Spinal cord (tissue), 10 donors: ENCODE results near the gene RRP8. TPM values are rescaled to one million over a fixed set of nuclear protein-coding genes. Genes with fewer than 3 reads are reported as not detected.

ENCODE experiments used
- DNase-seq, 6 donors: peaks; one replicate each; pipeline versions ENCODE4 v3.0.0 to v3.0.0-alpha.2; 2013 to 2015; ENCODE audit warnings: low spot score in 6 of 6, low read depth in 4 of 6
- H3K27ac ChIP-seq: one replicate; pipeline ENCODE4 v1.5.1; 2013; ENCODE audit warnings: low read depth, low read length, control low read depth
- H3K27me3 ChIP-seq: one replicate; pipeline ENCODE4 v1.6.1; 2013; ENCODE audit warnings: low read length; ENCODE audit not compliant: control insufficient read depth, insufficient read depth
- H3K36me3 ChIP-seq: one replicate; pipeline ENCODE4 v1.6.1; 2013; ENCODE audit warnings: low read length; ENCODE audit not compliant: control insufficient read depth, insufficient read depth
- H3K4me1 ChIP-seq: one replicate; pipeline ENCODE4 v1.6.1; 2013; ENCODE audit warnings: low read length; ENCODE audit not compliant: control insufficient read depth, insufficient read depth
- H3K4me3 ChIP-seq: one replicate; pipeline ENCODE4 v1.5.1; 2013; ENCODE audit warnings: low read depth, low read length, control low read depth
- H3K9me3 ChIP-seq: one replicate; pipeline ENCODE4 v1.6.1; 2013; ENCODE audit warnings: low read length; ENCODE audit not compliant: control insufficient read depth, insufficient read depth
- WGBS: methylation state at CpG from one replicate; pipeline ENCODE4 v1.1.5; 2013; ENCODE audit warnings: missing lambda C conversion rate; ENCODE audit not compliant: insufficient coverage; 5-methylcytosine and 5-hydroxymethylcytosine counted together
- polyA plus RNA-seq, 2 donors: library from polyadenylated mRNA; unstranded; fragments of 120-200 nt; gene quantifications; one replicate each; pipeline ENCODE4 v1.2.1, GENCODE V29; 2013; ENCODE audit not compliant: insufficient read length in 2 of 2
- total RNA-seq, 2 donors: library from RNA; depleted of rRNA in 1 of 2; stranded (reverse); fragments of 120-200 nt in 1 of 2; fragments of >200 nt in 1 of 2; gene quantifications; one replicate each; pipeline versions ENCODE4 v1.2.3 to v1.2.4, GENCODE V29; 2013 to 2014
- donor health status: healthy.

RRP8 gene
- total and polyA plus RNA-seq, 4 donors = 11.6 to 24.5 (median 17.0) TPM

DNA sequence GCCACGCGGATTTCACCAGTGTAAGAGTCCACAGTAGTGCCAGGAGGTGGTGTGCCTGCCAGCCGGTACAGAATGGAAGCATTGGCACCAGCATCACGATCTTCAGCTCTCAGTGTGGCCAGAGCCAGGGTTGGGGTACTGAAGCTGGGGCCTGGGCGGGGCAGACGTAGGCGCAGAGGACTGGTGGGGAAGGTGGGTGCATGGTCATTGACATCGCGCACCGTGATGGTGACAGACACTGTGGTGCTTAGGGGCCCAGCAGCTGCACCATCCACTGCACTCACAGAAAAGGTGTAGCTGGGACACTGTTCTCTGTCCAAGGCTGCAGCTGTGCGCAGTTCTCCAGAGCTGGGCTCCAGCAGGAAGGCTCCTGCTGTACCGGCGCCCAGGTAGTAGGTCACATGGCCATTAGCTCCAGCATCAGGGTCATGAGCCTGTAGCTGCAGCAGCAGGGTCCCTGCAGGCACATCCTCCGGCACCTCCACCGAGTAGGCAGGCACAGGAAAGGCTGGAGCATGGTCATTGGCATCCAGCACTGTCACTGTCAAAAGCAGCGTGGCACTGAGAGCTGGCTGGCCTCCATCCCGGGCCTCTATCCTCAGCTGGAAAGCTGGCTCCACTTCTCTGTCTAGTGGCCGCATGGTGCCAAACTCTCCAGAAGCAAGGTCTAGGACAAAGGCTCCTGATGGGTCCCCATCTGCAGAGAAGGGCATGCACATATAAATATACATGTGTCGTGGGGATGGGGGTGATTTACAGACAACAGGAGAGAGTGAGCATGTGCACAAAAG lies 23.8 kb upstream of the RRP8 start:
- H3K4me3 ChIP-seq = no peak overlapping the region
- 75% methylated on average over 19 of the region's 19 CpGs for WGBS
- peaks cover 93% of the 10 kb centered on the region for H3K36me3 ChIP-seq
- peak in 3 of 6 donors; percentile 31 to 72 (median 56) for DNase-seq
- H3K4me1 ChIP-seq = peaks cover 5% of the 10 kb centered on the region
- no peaks in the 10 kb centered on the region for H3K27me3 ChIP-seq
- H3K27ac ChIP-seq = no peak overlapping the region
- H3K9me3 ChIP-seq = no peaks in the 10 kb centered on the region

- 95% methylated on average over 17 of the region's 17 CpGs for WGBS
- DNase-seq = no peak
- Histone ChIP-seq H3K4me1 (peaks cover 5% of the 10 kb centered on the region), H3K27me3 (no peaks in the 10 kb centered on the region), H3K36me3 (peaks cover 89% of the 10 kb centered on the region), H3K9me3 (no peaks in the 10 kb centered on the region), H3K4me3 (no peak overlapping the region), H3K27ac (no peak overlapping the region)
Measured at GRCh38 chr11:6625832-6626420, 22.5 kb upstream of the RRP8 start.

DNA sequence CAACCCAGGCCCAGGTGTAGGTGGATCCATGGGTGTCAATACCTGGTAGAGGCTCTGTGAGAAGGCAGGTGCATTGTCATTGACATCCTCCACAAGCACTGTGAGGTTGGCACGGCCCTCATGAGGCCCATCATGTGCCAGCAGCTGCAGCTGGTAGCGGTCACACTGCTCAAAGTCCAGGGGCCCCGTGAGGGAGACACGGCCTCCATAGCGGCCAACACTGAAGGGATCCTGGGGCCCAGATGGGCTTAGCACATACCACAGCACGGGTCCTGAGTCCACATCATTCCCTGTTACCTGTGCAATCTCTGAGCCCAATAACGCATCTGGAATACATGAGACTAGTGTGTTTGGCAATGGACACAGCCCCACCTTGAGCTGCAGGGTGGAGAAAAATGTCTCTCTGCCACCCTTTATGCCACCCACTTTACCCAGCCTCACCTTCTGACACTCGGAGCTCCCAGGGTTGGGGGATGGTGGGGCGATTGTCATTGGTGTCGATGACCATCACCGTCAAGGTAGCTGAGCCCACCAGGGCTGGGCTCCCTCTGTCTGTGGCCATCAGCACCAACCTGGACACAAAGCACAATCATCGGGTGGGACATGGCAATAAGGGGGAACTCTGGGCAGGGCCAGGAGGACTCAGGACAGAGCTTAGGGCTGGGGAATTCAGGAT lies 21.9 kb upstream of the RRP8 start:
- no peak for DNase-seq
- H3K27me3 ChIP-seq = no peaks in the 10 kb centered on the region
- WGBS = 92% methylated on average over 11 of the region's 12 CpGs
- H3K27ac ChIP-seq = no peak overlapping the region
- H3K9me3 ChIP-seq = no peaks in the 10 kb centered on the region
- no peak overlapping the region for H3K4me3 ChIP-seq
- H3K36me3 ChIP-seq = peaks cover 83% of the 10 kb centered on the region
- peaks cover 5% of the 10 kb centered on the region for H3K4me1 ChIP-seq

DNA sequence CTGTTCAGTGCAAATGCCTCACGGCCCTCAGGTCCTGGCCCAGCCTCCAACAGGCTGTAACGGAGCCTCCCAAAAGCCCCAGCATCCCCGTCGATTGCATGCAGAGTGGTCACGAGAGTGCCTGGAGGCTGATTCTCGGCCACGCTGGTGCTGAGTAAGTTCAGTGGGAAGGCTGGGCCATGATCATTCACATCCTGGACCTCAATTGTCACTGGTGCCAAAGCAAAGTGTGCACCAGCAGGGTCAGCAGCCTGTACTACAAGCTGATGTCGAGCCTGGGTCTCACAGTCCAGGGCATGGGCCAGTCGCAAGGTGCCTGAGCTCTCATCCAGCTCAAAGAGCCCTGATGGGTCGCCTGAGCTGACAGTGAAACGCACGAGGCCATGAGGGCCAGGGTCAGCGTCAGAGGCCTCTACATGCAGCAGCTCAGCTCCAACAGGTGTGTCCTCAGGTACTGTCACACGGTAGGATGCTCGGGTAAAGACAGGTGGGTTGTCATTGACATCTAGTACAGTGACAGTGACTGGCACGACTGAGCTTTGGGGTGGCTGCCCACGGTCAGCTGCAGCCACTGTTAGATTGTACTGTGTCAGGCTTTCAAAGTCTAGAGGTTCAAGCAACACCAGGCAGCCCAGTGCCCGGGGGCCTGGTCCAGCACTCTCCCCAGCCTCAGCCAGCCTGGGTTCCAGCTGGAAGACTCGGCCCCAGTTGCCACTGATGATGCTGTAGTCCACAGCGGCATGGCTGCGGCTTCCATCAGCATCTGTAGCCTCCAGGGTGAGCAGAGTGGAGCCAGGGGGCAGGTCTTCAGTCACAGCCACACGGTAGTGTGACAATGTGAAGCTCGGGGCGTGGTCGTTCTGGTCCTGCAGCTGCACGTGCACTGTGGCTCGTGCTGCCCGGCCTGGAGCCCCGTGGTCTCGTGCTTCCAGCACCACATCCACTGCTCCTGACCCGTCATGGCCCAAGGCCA lies 20.3 kb upstream of the RRP8 start:
- no peaks in the 10 kb centered on the region for H3K9me3 ChIP-seq
- H3K36me3 ChIP-seq = peaks cover 67% of the 10 kb centered on the region
- H3K27me3 ChIP-seq = no peaks in the 10 kb centered on the region
- no peak overlapping the region for H3K27ac ChIP-seq
- no peak for DNase-seq
- no peak overlapping the region for H3K4me3 ChIP-seq
- H3K4me1 ChIP-seq = peaks cover 13% of the 10 kb centered on the region
- WGBS = 88% methylated on average over 30 of the region's 31 CpGs

DNA sequence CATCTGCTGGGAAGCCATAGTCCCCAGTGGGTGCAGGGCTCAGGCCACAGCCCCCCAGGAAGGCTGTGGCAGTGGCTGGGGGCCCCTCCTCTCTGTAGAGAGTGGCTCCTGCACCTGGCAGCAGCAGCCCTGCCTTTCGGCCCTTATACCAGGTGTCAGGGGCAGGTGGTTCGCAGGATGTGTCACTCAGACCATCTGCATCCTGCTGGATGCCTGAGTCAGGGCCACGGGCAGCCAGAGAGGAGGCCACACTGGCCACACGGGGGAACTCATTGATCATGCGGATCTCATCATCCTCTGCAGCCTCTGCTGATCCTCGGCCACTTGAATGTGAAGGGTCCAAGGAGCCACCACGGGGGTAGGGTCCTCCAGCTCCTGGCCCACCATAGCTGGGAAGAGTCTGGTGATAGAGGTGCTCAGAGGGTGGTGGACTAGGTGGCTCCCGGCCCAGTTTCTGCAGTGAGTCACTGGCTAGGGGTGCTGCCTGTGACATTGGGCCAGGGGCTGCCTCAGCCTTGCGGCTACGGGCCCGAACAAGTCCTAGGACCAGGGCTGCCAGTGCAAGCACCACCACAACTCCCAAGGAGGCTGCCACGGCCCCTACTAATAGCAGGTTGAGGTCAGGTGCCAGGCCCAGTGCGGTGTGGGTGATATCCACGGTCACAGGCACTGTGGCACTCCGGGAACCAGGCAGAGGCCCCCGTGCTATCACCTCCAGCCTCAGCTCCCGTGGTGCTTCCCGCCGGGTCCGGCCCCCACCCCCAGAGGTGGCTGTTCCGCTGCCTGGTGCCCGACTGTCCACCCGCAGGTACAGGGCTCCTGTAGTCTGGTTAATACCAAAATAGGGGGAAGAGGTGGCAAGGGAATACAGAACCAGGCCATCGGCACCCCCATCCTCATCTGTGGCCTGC lies 19.1 kb upstream of the RRP8 start:
- 91% methylated on average over 19 of the region's 24 CpGs for WGBS
- Histone ChIP-seq H3K4me3 (no peak overlapping the region), H3K36me3 (peaks cover 60% of the 10 kb centered on the region), H3K9me3 (no peaks in the 10 kb centered on the region), H3K4me1 (peaks cover 22% of the 10 kb centered on the region), H3K27me3 (no peaks in the 10 kb centered on the region), H3K27ac (no peak overlapping the region)
- DNase-seq = no peak

DNA sequence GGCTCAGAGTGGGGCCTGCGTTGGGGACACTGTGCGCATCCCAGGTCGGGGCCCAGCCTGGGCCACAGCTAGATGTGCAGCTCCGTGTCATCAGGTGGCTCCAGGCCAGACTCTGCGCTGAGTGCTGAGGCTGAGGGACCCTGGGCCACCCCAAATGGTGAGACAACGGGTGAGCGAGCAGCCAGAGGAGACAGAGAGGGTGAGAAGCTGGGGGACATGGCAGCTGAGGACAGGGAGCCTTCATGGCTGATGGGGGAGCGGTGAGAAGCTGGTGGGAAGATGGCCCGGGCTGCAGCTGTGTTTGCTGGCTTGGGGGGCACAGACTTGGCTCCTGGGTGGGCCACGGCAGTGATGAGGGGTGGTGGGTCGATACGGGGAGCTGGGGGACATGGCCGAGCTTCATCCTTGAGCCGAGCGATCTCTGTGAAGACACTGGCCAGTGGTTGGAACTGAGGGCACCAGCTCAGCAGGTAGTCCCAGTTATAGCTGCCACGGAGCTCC lies 18.3 kb upstream of the RRP8 start:
- Histone ChIP-seq H3K36me3 (peaks cover 55% of the 10 kb centered on the region), H3K27ac (no peak overlapping the region), H3K4me1 (peaks cover 20% of the 10 kb centered on the region), H3K4me3 (no peak overlapping the region), H3K9me3 (no peaks in the 10 kb centered on the region), H3K27me3 (no peaks in the 10 kb centered on the region)
- WGBS = 89% methylated on average over 16 of the region's 16 CpGs
- DNase-seq = no peak

GRCh38 chr11:6620636-6621035 lies 17.2 kb upstream of the RRP8 start:
- Histone ChIP-seq H3K36me3 (peaks cover 53% of the 10 kb centered on the region), H3K27ac (no peak overlapping the region), H3K4me3 (no peak overlapping the region), H3K4me1 (peaks cover 20% of the 10 kb centered on the region), H3K9me3 (no peaks in the 10 kb centered on the region), H3K27me3 (no peaks in the 10 kb centered on the region)
- DNase-seq = no peak
- 86% methylated on average over 1 of the region's 1 CpG for WGBS

DNA sequence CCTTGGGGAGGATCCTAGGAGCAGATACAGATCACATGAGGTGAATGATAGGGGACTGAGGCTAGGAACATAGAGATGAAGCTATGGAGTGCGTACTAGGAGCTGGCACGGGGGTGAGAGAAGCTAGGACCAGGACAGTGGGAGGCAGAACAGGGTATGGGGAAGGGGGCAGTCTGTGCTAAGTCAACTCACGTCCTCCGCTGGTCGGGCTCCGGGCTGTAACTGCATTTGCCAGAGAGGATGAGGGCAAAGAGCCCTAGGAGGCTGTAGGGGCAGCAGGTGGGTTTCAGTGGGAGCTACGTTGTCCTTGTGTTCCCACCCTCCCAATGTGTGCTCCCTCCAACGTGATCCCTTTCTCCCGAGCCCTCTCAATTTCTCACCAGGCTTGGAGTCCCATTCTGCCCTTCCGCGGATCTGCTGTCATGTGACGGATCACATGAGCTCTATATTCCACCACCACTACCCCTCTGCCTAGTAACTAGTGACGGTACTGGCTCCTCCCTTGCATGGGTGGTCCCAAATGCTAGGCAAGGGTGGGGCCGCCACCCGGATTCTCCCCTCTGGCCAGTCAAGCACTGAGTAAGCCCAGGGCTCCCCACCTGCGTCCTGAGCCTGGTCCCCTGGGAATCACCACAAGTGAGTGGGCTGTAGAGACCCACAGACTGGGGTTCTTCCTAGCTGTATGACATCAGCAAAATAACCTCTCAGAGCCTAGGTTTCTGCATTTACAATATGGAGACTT lies 15.8 kb upstream of the RRP8 start, which contains the start of gene TPP1:
TSS of gene TPP1 (minus strand) at position 419 of the 742 bp plus-strand sequence. CDS start at position 397, 22 bp downstream.
- DNase-seq = peak; percentile 91 to 99 (median 96)
- Histone ChIP-seq H3K27me3 (no peaks in the 10 kb centered on the region), H3K27ac (peak within 1 kb of the TSS; percentile 83), H3K4me3 (peak within 1 kb of the TSS; percentile 82), H3K9me3 (no peaks in the 10 kb centered on the region), H3K36me3 (peaks cover 46% of the 10 kb centered on the region), H3K4me1 (peaks cover 20% of the 10 kb centered on the region)
- WGBS = 0% methylated on average over 16 of the region's 16 CpGs
